Stomach (tissue), 9 donors: Measurements from ENCODE around the gene MEGF10. TPM values are rescaled to one million over a fixed set of nuclear protein-coding genes. Genes with fewer than 3 reads are reported as not detected.

ENCODE experiments used
- DNase-seq, 2 donors: peaks; one replicate each; pipeline versions ENCODE4 v3.0.0 to v3.0.0-alpha.2; 2013 to 2019
- H3K27ac ChIP-seq, 5 donors: fragments of 200-600 bp in 4 of 5; sonication (generic) in 4 of 5; one replicate each; pipeline ENCODE4 v1.5.1; 2013 to 2019; ENCODE audit warnings: mild to moderate bottlenecking in 1 of 5, moderate library complexity in 1 of 5
- H3K27me3 ChIP-seq, 3 donors: fragments of 200-600 bp; sonication (generic); one replicate each; pipeline ENCODE4 v1.5.1; 2017 to 2019; ENCODE audit warnings: mixed run types in 1 of 3
- H3K36me3 ChIP-seq, 4 donors: fragments of 200-600 bp; sonication (generic); 1 replicate in 3 of 4; 2 replicates in 1 of 4; pipeline ENCODE4 v1.5.1; 2016 to 2019
- H3K4me1 ChIP-seq, 4 donors: fragments of 200-600 bp; sonication (generic); one replicate each; pipeline ENCODE4 v1.5.1; 2016 to 2019
- H3K4me3 ChIP-seq, 4 donors: fragments of 200-600 bp; sonication (generic) in 3 of 4; one replicate each; pipeline ENCODE4 v1.5.1; 2016 to 2019; ENCODE audit warnings: mild to moderate bottlenecking in 1 of 4
- H3K9me3 ChIP-seq, 4 donors: fragments of 200-600 bp; sonication (generic); one replicate each; pipeline ENCODE4 v1.5.1; 2016 to 2019
- EP300 ChIP-seq: sonication (generic); formaldehyde crosslinking; IDR thresholded peaks from one replicate; pipeline ENCODE4 v1.6.1; 2017; ENCODE audit warnings: antibody characterized with exemption
- POLR2A ChIP-seq, 4 donors: fragments of 450-650 bp; IDR thresholded peaks; one replicate each; pipeline ENCODE4 v1.6.1; 2016; ENCODE audit warnings: antibody characterized with exemption in 4 of 4, control low read depth in 2 of 4, mild to moderate bottlenecking in 1 of 4, moderate library complexity in 1 of 4
- POLR2AphosphoS5 ChIP-seq, 3 donors: sonication (generic); formaldehyde crosslinking; IDR thresholded peaks; one replicate each; pipeline ENCODE4 v1.6.1; 2016; ENCODE audit warnings: antibody characterized with exemption in 3 of 3
- WGBS, 5 donors: extraction: QIAGEN DNeasy Blood & Tissue Kit in 3 of 5; methylation state at CpG; one replicate each; pipeline versions ENCODE4 v1.1.5 to v1.1.7; 2013 to 2018; 5-methylcytosine and 5-hydroxymethylcytosine counted together
- intact Hi-C: fragments of 100-400 bp; cut with DNase I; formaldehyde crosslinking; loops from one replicate; pipeline ENCODE4 v1.15.1; 2023; ENCODE audit warnings: low total_unique reads
- polyA plus RNA-seq, 3 donors: library from polyadenylated mRNA; stranded (reverse); fragments of 200-250 nt; gene quantifications; one replicate each; pipeline ENCODE4 v1.2.3, GENCODE V29; 2013
- small RNA-seq, 4 donors: library from RNA; depleted of rRNA; stranded (forward); fragments of <200 nt; gene quantifications; one replicate each; pipeline ENCODE3, GENCODE V24; 2016
- total RNA-seq, 5 donors: library from RNA; depleted of rRNA; stranded (reverse); fragments of >200 nt; gene quantifications; one replicate each; pipeline versions ENCODE4 v1.1.0 to v1.2.3, GENCODE V29; 2014 to 2016
- TF ChIP-seq, protein P1 (sequence below), 7 experiments: fragments of 450-650 bp in 4 of 7; fragments of 200-600 bp in 3 of 7; sonication (generic) in 3 of 7; IDR thresholded peaks; one replicate each; pipeline ENCODE4 v1.5.1; 2016 to 2019; ENCODE audit warnings: antibody characterized with exemption in 7 of 7, control low read depth in 2 of 7, mild to moderate bottlenecking in 1 of 7
- donor health status: healthy with polysubstance abuse.
- donor health status: Bipolar disorder and iron deficiency.
- donor health status: healthy.

The MEGF10 gene
- total and polyA plus RNA-seq, 8 donors: under 0.01 to 2.0 (median 0.05) TPM; not detected in 5

DNA sequence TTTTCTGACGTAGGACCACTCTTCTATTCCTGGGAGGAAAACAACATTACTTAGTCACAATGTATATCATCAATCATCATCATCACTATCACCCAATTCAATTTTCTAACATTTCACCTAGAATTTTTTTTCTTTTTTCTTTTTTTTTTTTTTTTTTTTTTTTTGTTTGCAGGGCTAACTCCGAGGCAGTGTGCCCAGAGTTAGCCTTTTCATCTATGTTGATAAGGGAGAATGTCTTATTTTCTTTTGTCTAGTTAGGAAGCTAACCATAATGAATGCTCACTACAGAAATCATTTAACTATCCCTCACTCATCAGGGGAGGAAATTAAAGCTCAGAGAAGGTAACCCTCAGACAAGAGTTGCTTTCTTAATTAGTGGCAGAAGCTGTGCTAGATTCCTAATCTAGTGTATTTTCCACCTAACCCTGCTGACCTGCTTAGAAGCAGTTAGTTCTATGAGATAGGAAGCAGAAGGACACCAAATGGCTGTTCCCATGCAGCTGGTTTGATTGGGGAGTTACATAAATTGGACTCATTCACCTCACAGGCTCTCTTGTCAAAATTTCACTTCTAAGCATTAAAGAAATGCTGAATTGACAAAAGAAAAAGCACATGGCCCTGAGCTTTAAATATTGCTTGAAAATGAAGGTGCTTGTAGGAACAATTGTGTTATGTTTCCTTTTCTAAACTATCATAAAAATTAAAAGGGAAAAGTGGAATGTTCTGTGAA, 218.2 kb downstream of the MEGF10 start:
- DNase-seq: no peak
- Histone ChIP-seq H3K27ac (no peak overlapping the region), H3K27me3 (no peaks in the 10 kb centered on the region), H3K4me3 (no peak overlapping the region), H3K9me3 (no peaks in the 10 kb centered on the region), H3K36me3 (no peaks in the 10 kb centered on the region), H3K4me1 (no peaks in the 10 kb centered on the region)
- 19 to 51% (median 39%) methylated on average over 2 of the region's 2 CpGs for WGBS, 5 donors
- intact Hi-C loops: no loop called here
- no peak for TF ChIP-seq POLR2AphosphoS5 (IDR thresholded peaks at IDR 0.05)
- TF ChIP-seq POLR2A (IDR thresholded peaks at IDR 0.05): no peak
- TF ChIP-seq, protein P1, sequence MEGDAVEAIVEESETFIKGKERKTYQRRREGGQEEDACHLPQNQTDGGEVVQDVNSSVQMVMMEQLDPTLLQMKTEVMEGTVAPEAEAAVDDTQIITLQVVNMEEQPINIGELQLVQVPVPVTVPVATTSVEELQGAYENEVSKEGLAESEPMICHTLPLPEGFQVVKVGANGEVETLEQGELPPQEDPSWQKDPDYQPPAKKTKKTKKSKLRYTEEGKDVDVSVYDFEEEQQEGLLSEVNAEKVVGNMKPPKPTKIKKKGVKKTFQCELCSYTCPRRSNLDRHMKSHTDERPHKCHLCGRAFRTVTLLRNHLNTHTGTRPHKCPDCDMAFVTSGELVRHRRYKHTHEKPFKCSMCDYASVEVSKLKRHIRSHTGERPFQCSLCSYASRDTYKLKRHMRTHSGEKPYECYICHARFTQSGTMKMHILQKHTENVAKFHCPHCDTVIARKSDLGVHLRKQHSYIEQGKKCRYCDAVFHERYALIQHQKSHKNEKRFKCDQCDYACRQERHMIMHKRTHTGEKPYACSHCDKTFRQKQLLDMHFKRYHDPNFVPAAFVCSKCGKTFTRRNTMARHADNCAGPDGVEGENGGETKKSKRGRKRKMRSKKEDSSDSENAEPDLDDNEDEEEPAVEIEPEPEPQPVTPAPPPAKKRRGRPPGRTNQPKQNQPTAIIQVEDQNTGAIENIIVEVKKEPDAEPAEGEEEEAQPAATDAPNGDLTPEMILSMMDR (IDR thresholded peaks at IDR 0.05): no peak
- TF ChIP-seq EP300: no peak

Small RNAs within 50 kb of the gene (small RNA-seq; reads per million reads assigned to genes)
- 0 reads per million in 4 donors for gene AC010424.1

Other genes starting within 250 kb of the MEGF10 start
- gene C5orf63, start 217.3 kb upstream of the MEGF10 start, total RNA-seq: 10 to 100 TPM in 3 of 5 donors, 1 to 10 TPM in 1, under 1 TPM in 1; 0.45 to 16.8 (median 12.3) TPM
- gene C5orf63, start 217.3 kb upstream of the MEGF10 start, polyA plus RNA-seq: 1 to 10 TPM; 2.0 to 5.2 (median 4.7) TPM
- 10 to 100 TPM; 12.5 to 82.8 (median 30.9) TPM for gene PRRC1, start 226.8 kb downstream of the MEGF10 start, total RNA-seq
- gene PRRC1, start 226.8 kb downstream of the MEGF10 start, polyA plus RNA-seq: 10 to 100 TPM; 17.5 to 32.7 (median 18.4) TPM